Measurements from ENCODE around the gene TLL2. TPM values are rescaled to one million over a fixed set of nuclear protein-coding genes. Genes with fewer than 3 reads are reported as not detected.

Gene TLL2
- total RNA-seq, 2 experiments from 2014 or later = 0.09 to 0.18 TPM

- CTCF ChIA-PET = interaction anchor here (1.0 kb wide), 1 partner anchor 85 kb away, joined by 3 read pairs; no protein-coding TSS in a partner anchor
- DNase-seq = no peak
- no peak overlapping the region for H3K4me3 Mint-ChIP-seq
Observed at GRCh38 chr10:96460316-96460715, 53.4 kb downstream of the TLL2 start.

GRCh38 chr10:96457341-96457740, 56.4 kb downstream of the TLL2 start:
- H3K27me3 Mint-ChIP-seq = no peaks in the 10 kb centered on the region
- DNase-seq (no peak), ATAC-seq (no peak)
- H3K27ac Mint-ChIP-seq = no peak overlapping the region
- H3K36me3 Mint-ChIP-seq (ENCODE audit: low read depth) = no peaks in the 10 kb centered on the region
- CTCF ChIA-PET = interaction anchor here (1.2 to 1.5 kb wide), 3 partner anchors 9 to 82 kb away, joined by 3 read pairs; no protein-coding TSS in a partner anchor
- H3K4me1 Mint-ChIP-seq (ENCODE audit: low read depth) = no peaks in the 10 kb centered on the region
- H3K9me3 Mint-ChIP-seq = peaks cover 6% of the 10 kb centered on the region
- intact Hi-C loops (cut with micrococcal nuclease) = no loop called here
- no peak overlapping the region for H3K4me3 Mint-ChIP-seq
- POLR2A ChIA-PET = interaction anchor here (1.5 kb wide), 1 partner anchor 9 kb away, joined by 4 read pairs; no protein-coding TSS in a partner anchor
- TF ChIP-seq CTCF (IDR thresholded peaks at IDR 0.05) = no peak

More at GRCh38 chr10:96460316-96460715, 53.4 kb downstream of the TLL2 start:
- Mint-ChIP-seq H3K9me3 (peaks cover 6% of the 10 kb centered on the region), H3K4me1 (ENCODE audit: low read depth) (no peaks in the 10 kb centered on the region), H3K27ac (no peak overlapping the region), H3K27me3 (peaks cover 4% of the 10 kb centered on the region), H3K36me3 (ENCODE audit: low read depth) (no peaks in the 10 kb centered on the region)
- TF ChIP-seq CTCF (IDR thresholded peaks at IDR 0.05) = no peak
- POLR2A ChIA-PET = no interaction called here
- intact Hi-C loops (cut with micrococcal nuclease) = no loop called here
- no peak for ATAC-seq

GRCh38 chr10:96456296-96456840, 57.4 kb downstream of the TLL2 start:
- ChIA-PET CTCF (interaction anchor here (1.3 kb wide), 1 partner anchor 10 kb away, joined by 3 read pairs; no protein-coding TSS in a partner anchor), POLR2A (no interaction called here)
- ATAC-seq (no peak), DNase-seq (no peak)
- H3K36me3 Mint-ChIP-seq (ENCODE audit: low read depth) = no peaks in the 10 kb centered on the region
- intact Hi-C loops (cut with micrococcal nuclease) = no loop called here
- H3K27me3 Mint-ChIP-seq = no peaks in the 10 kb centered on the region
- H3K4me1 Mint-ChIP-seq (ENCODE audit: low read depth) = no peaks in the 10 kb centered on the region
- no peak overlapping the region for H3K4me3 Mint-ChIP-seq
- H3K27ac Mint-ChIP-seq = no peak overlapping the region
- H3K9me3 Mint-ChIP-seq = peaks cover 6% of the 10 kb centered on the region
- no peak for TF ChIP-seq CTCF (IDR thresholded peaks at IDR 0.05)

GRCh38 chr10:96453856-96454583, 59.7 kb downstream of the TLL2 start:
- ChIA-PET CTCF (interaction anchor here (0.5 to 1.0 kb wide), 2 partner anchors 60 to 619 kb away, joined by 3 read pairs; no protein-coding TSS in a partner anchor), POLR2A (no interaction called here)
- no peak for TF ChIP-seq CTCF (IDR thresholded peaks at IDR 0.05)
- no peak overlapping the region for H3K27ac Mint-ChIP-seq
- H3K36me3 Mint-ChIP-seq (ENCODE audit: low read depth) = no peaks in the 10 kb centered on the region
- DNase-seq = no peak
- H3K9me3 Mint-ChIP-seq = no peaks in the 10 kb centered on the region
- peaks cover 2% of the 10 kb centered on the region for H3K27me3 Mint-ChIP-seq
- no peaks in the 10 kb centered on the region for H3K4me1 Mint-ChIP-seq (ENCODE audit: low read depth)
- H3K4me3 Mint-ChIP-seq = no peak overlapping the region
- no peak for ATAC-seq
- intact Hi-C loops (cut with micrococcal nuclease) = no loop called here

- ATAC-seq = no peak
- H3K4me1 Mint-ChIP-seq (ENCODE audit: low read depth) = no peaks in the 10 kb centered on the region
- CTCF ChIA-PET = no interaction called here
- no peak for TF ChIP-seq CTCF (IDR thresholded peaks at IDR 0.05)
- H3K27me3 Mint-ChIP-seq = peaks cover 2% of the 10 kb centered on the region
- no peaks in the 10 kb centered on the region for H3K9me3 Mint-ChIP-seq
- no peak overlapping the region for H3K27ac Mint-ChIP-seq
- H3K36me3 Mint-ChIP-seq (ENCODE audit: low read depth) = no peaks in the 10 kb centered on the region
- intact Hi-C loops (cut with micrococcal nuclease) = no loop called here
- DNase-seq = no peak
- POLR2A ChIA-PET = no interaction called here
- no peak overlapping the region for H3K4me3 Mint-ChIP-seq
Observed at GRCh38 chr10:96452494-96453153, 61.1 kb downstream of the TLL2 start.

All from activated CD8-positive, alpha-beta T cell treated with anti-CD3 and anti-CD28 coated beads for 36 hours (primary cell).